H1 (cell line): Measurements from ENCODE around the gene DACT1. TPM values are rescaled to one million over a fixed set of nuclear protein-coding genes. Genes with fewer than 3 reads are reported as not detected.
A peak's percentile ranks its signal among the peaks of the same experiment; 100 is the strongest.

Experiments
- CTCF ChIA-PET: fragments of 300-600 bp; sonication (Branson Sonifier 250); formaldehyde crosslinking; loops from one replicate; lab custom pipeline; 2021; ENCODE audit not compliant: partially characterized antibody; lab: Charles Lee
- POLR2A ChIA-PET: fragments of 300-600 bp; sonication (Branson Sonifier 250); formaldehyde crosslinking; loops from one replicate; lab custom pipeline; 2021; ENCODE audit warnings: inconsistent platforms; ENCODE audit not compliant: partially characterized antibody; lab: Charles Lee
- DNase-seq, 2 experiments: peaks; one replicate each; pipeline versions ENCODE4 v3.0.0 to v3.0.0-alpha.2; 2010 to 2022; ENCODE audit warnings: low spot score in 2 of 2, low read depth in 1 of 2, mixed read lengths in 1 of 2
- FAIRE-seq: peaks from 2 replicates; lab custom pipeline; 2011; peaks lifted over from hg19 to GRCh38; lab: Jason Lieb, UNC
- H2AFZ ChIP-seq: 2 replicates; pipeline ENCODE4 v1.8.1; 2012; ENCODE audit warnings: low read length, inconsistent platforms
- H2AK5ac ChIP-seq: 2 replicates; pipeline ENCODE4 v1.6.1; 2013; ENCODE audit warnings: low read depth, low read length
- H2BK120ac ChIP-seq: replicated peaks from 2 replicates; pipeline ENCODE3; 2013; ENCODE audit warnings: low read depth, low read length, inconsistent platforms
- H2BK12ac ChIP-seq: 2 replicates; pipeline ENCODE4 v1.6.1; 2013; ENCODE audit warnings: low read depth, low read length
- H2BK15ac ChIP-seq: 2 replicates; pipeline ENCODE4 v1.6.1; 2013; ENCODE audit warnings: low read length
- H2BK20ac ChIP-seq: 2 replicates; pipeline ENCODE4 v1.6.1; 2013; ENCODE audit warnings: low read length
- H2BK5ac ChIP-seq: 2 replicates; pipeline ENCODE4 v1.6.1; 2013; ENCODE audit warnings: low read depth, low read length
- H3K14ac ChIP-seq: 2 replicates; pipeline ENCODE4 v1.6.1; 2013; ENCODE audit warnings: inconsistent platforms; ENCODE audit not compliant: insufficient read length
- H3K18ac ChIP-seq: 2 replicates; pipeline ENCODE4 v1.6.1; 2013; ENCODE audit warnings: low read length; ENCODE audit errors: extremely low read depth
- H3K23ac ChIP-seq: 2 replicates; pipeline ENCODE4 v1.6.1; 2013; ENCODE audit warnings: inconsistent platforms; ENCODE audit not compliant: insufficient read length
- H3K23me2 ChIP-seq: 2 replicates; pipeline ENCODE4 v1.6.1; 2013; ENCODE audit warnings: low read depth, low read length
- H3K27ac ChIP-seq: 2 replicates; pipeline ENCODE4 v1.6.1; 2011; ENCODE audit warnings: low read depth, low read length, inconsistent platforms
- H3K27me3 ChIP-seq, 4 experiments: replicated peaks in 1 of 4; 1 replicate in 1 of 4; 2 replicates in 3 of 4; pipeline versions ENCODE4 v1.6.1 to v1.8.1; 2011 to 2013; ENCODE audit warnings: low read length in 3 of 4, mild to moderate bottlenecking in 3 of 4, inconsistent platforms in 2 of 4, mixed read lengths in 2 of 4, moderate library complexity in 1 of 4; ENCODE audit not compliant: control insufficient read depth in 3 of 4, insufficient read depth in 3 of 4; ENCODE audit errors: extremely low read depth in 1 of 4
- H3K36me3 ChIP-seq, 4 experiments: 2 replicates each; pipeline versions ENCODE4 v1.6.1 to v1.8.1; 2011 to 2013; ENCODE audit warnings: mild to moderate bottlenecking in 4 of 4, low read length in 3 of 4, moderate library complexity in 2 of 4, control low read depth in 1 of 4, inconsistent platforms in 1 of 4; ENCODE audit not compliant: insufficient read depth in 4 of 4, control insufficient read depth in 2 of 4
- H3K4ac ChIP-seq: replicated peaks from 2 replicates; pipeline ENCODE3; 2013; ENCODE audit warnings: low read length, low read depth, mixed read lengths, inconsistent platforms; ENCODE audit not compliant: insufficient read length
- H3K4me1 ChIP-seq, 4 experiments: replicated peaks in 1 of 4; 1 replicate in 1 of 4; 2 replicates in 3 of 4; pipeline versions ENCODE4 v1.6.1 to v1.8.1; 2011 to 2013; ENCODE audit warnings: low read length in 3 of 4, inconsistent platforms in 2 of 4, mixed read lengths in 1 of 4; ENCODE audit not compliant: insufficient read depth in 4 of 4, control insufficient read depth in 3 of 4
- H3K4me2 ChIP-seq, 2 experiments: 2 replicates each; pipeline versions ENCODE4 v1.6.1 to v1.8.1; 2011 to 2013; ENCODE audit warnings: low read depth in 2 of 2, low read length in 2 of 2, control low read depth in 1 of 2, inconsistent platforms in 1 of 2, mild to moderate bottlenecking in 1 of 2; ENCODE audit not compliant: insufficient read depth in 1 of 2
- H3K4me3 ChIP-seq, 4 experiments: fragments of 200-600, 300-600 bp in 1 of 4; sonication (generic), shearing (Covaris generic), sonication (Bioruptor Twin) in 1 of 4; 2 replicates each; pipeline versions ENCODE4 v1.5.1 to v1.8.1; 2011 to 2016; ENCODE audit warnings: low read length in 4 of 4, low read depth in 3 of 4, control low read depth in 2 of 4, inconsistent platforms in 2 of 4, mild to moderate bottlenecking in 2 of 4, mixed read lengths in 1 of 4, moderate library complexity in 1 of 4; ENCODE audit not compliant: insufficient read depth in 2 of 4; ENCODE audit errors: extremely low read depth in 1 of 4
- H3K56ac ChIP-seq: replicated peaks from 2 replicates; pipeline ENCODE3; 2013; ENCODE audit warnings: low read depth, mild to moderate bottlenecking, mixed read lengths, low read length, inconsistent platforms; ENCODE audit not compliant: insufficient read length
- H3K79me1 ChIP-seq: 2 replicates; pipeline ENCODE4 v1.6.1; 2013; ENCODE audit warnings: low read depth, low read length, control low read depth
- H3K79me2 ChIP-seq, 2 experiments: 2 replicates each; pipeline versions ENCODE4 v1.6.1 to v1.8.1; 2012 to 2013; ENCODE audit warnings: low read length in 2 of 2, mild to moderate bottlenecking in 2 of 2, inconsistent platforms in 1 of 2; ENCODE audit not compliant: insufficient read depth in 2 of 2, control insufficient read depth in 1 of 2
- H3K9ac ChIP-seq, 4 experiments: replicated peaks in 1 of 4; 1 replicate in 1 of 4; 2 replicates in 3 of 4; pipeline versions ENCODE4 v1.6.1 to v1.8.1; 2011 to 2013; ENCODE audit warnings: low read depth in 3 of 4, low read length in 3 of 4, control low read depth in 2 of 4, mild to moderate bottlenecking in 2 of 4, moderate library complexity in 2 of 4, inconsistent platforms in 1 of 4; ENCODE audit errors: extremely low read depth in 1 of 4
- H3K9me3 ChIP-seq, 2 experiments: 2 replicates each; pipeline versions ENCODE4 v1.6.1 to v1.8.1; 2012 to 2013; ENCODE audit warnings: mild to moderate bottlenecking in 2 of 2, moderate library complexity in 2 of 2, control low read depth in 1 of 2, inconsistent platforms in 1 of 2, low read depth in 1 of 2, low read length in 1 of 2, mixed read lengths in 1 of 2; ENCODE audit not compliant: insufficient read depth in 2 of 2
- H4K20me1 ChIP-seq, 2 experiments: replicated peaks in 1 of 2; 2 replicates each; pipeline versions ENCODE3 to v1.8.1; 2011 to 2013; ENCODE audit warnings: inconsistent platforms in 2 of 2, low read length in 2 of 2, mild to moderate bottlenecking in 1 of 2; ENCODE audit not compliant: insufficient read depth in 2 of 2, control insufficient read depth in 1 of 2
- H4K5ac ChIP-seq: 2 replicates; pipeline ENCODE4 v1.6.1; 2013; ENCODE audit warnings: low read length, low read depth, mixed read lengths, inconsistent platforms; ENCODE audit not compliant: insufficient read length
- H4K8ac ChIP-seq: 2 replicates; pipeline ENCODE4 v1.8.0; 2013; ENCODE audit warnings: mild to moderate bottlenecking, moderate library complexity, low read length, inconsistent platforms; ENCODE audit not compliant: insufficient read depth; ENCODE audit errors: extremely low read depth
- H4K91ac ChIP-seq: replicated peaks from 2 replicates; pipeline ENCODE3; 2013; ENCODE audit warnings: low read length, mixed read lengths, inconsistent platforms; ENCODE audit not compliant: insufficient read length
- EGR1 ChIP-seq: IDR thresholded peaks from 2 replicates; pipeline ENCODE4 v1.6.1; 2011; ENCODE audit warnings: low read depth, low read length, borderline replicate concordance
- KDM5A ChIP-seq: fragments of 200-600 bp; IDR thresholded peaks from 2 replicates; pipeline ENCODE4 v1.7.1; 2012; ENCODE audit warnings: mild to moderate bottlenecking, low read length, inconsistent platforms, mixed read lengths
- POLR2A ChIP-seq, 2 experiments: IDR thresholded peaks; 1 replicate in 1 of 2; 2 replicates in 1 of 2; pipeline ENCODE4 v1.6.1; 2011; ENCODE audit warnings: low read depth in 2 of 2, low read length in 2 of 2, mild to moderate bottlenecking in 2 of 2; ENCODE audit errors: control extremely low read depth in 1 of 2
- WGBS, 2 experiments: shearing (Covaris generic) in 1 of 2; methylation state at CpG; one replicate each; pipeline versions ENCODE4 v1.1.6 to v1.1.7; 2013 to 2015; ENCODE audit warnings: low lambda C conversion rate in 2 of 2, mixed read lengths in 2 of 2, inconsistent platforms in 1 of 2, low coverage in 1 of 2, missing lambda C conversion rate in 1 of 2; ENCODE audit not compliant: insufficient replicate concordance in 2 of 2, insufficient coverage in 1 of 2, insufficient read length in 1 of 2; ENCODE audit errors: extremely low coverage in 1 of 2, missing lambda C conversion rate in 1 of 2; 5-methylcytosine and 5-hydroxymethylcytosine counted together
- polyA plus RNA-seq, 7 experiments: library from polyadenylated mRNA; depleted of rRNA in 3 of 7; stranded (reverse) in 5 of 7; unstranded in 2 of 7; fragments of >200 nt in 5 of 7; fragments of 200-250 nt in 2 of 7; gene quantifications; 1 replicate in 5 of 7; 2 replicates in 1 of 7; 4 replicates in 1 of 7; pipeline versions ENCODE4 v1.2.1 to v1.2.3, GENCODE V29; 2011 to 2013; ENCODE audit warnings: missing spikeins in 2 of 7, mixed read lengths in 2 of 7
- total RNA-seq: library from RNA; stranded (reverse); fragmentation: NEBNext Ultra II Directional; extraction: Animal tissue kit (Norgen Biotek cat#: 25700); gene quantifications from 2 replicates; pipeline ENCODE4 v1.2.1, GENCODE V29; 2021

The DACT1 gene
- total and polyA plus RNA-seq, 2 of the 8 experiments (the other 6 are each of a cell fraction or from before 2014, with no cell fraction given) = 3.2 to 29.8 TPM

DNA sequence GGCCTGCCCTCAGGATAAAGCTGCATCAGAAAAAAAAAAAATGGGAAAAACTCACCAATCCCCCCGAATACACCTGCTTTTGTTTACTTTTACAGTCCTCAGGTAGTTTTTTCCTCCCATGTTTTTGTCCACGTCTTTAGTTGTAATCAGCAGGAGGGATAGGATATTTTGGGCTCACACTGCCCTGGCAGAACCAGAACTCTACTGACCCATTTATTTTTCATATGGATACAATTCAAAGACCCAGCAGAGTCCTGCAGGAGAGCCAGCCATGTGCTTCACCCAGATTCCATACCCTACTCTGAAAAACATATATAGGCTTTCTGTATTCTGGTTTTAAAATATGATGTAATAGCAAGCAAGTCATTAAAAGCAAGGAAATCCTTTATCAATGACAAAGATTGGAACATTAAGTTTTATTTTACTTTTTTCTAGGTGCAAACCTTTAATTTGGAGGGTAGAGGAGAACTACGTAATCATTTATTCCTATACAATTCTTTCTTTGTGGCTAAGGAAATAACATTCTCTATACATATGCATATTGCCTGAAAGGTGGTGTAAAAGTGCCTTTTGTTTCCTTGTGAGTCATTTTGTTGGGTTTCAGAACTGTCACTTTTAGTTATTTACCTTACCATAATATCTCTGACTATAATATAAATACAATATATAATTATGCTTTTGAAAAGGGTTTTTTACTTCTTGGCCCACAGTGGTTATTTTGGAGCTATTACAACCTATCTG is 19.1 kb downstream of the DACT1 start:
- H3K27me3 ChIP-seq = no peaks in the 10 kb centered on the region
- no peak overlapping the region for H4K8ac ChIP-seq
- H3K23me2 ChIP-seq = no peaks in the 10 kb centered on the region
- FAIRE-seq (no peak), DNase-seq (no peak)
- no peak overlapping the region for H4K91ac ChIP-seq
- no peaks in the 10 kb centered on the region for H3K79me1 ChIP-seq
- H3K56ac ChIP-seq = no peak overlapping the region
- H4K20me1 ChIP-seq = no peaks in the 10 kb centered on the region
- H2BK12ac ChIP-seq = no peak overlapping the region
- no peak overlapping the region for H3K27ac ChIP-seq
- no peaks in the 10 kb centered on the region for H3K9me3 ChIP-seq
- H2BK20ac ChIP-seq = no peak overlapping the region
- peak overlapping the region in 1 of 4 experiments; percentile 3; a peak in 1 of 8 replicates for H3K4me3 ChIP-seq
- 53% methylated on average over 3 of the region's 3 CpGs; no CpG with 5 or more reads in 1 of the 2 experiments for WGBS, 2 experiments
- H4K5ac ChIP-seq = no peak overlapping the region
- no peak overlapping the region for H3K4ac ChIP-seq
- no peak overlapping the region for H3K9ac ChIP-seq
- TF ChIP-seq EGR1 (no peak), POLR2A (IDR thresholded peaks at IDR 0.05; ENCODE audit: control extremely low read depth in 1 of 2, low read depth in 2 of 2, low read length in 2 of 2) (no peak), KDM5A (no peak)
- H3K4me2 ChIP-seq = no peak overlapping the region
- H3K18ac ChIP-seq = no peak overlapping the region
- no peaks in the 10 kb centered on the region for H3K36me3 ChIP-seq
- H2AFZ ChIP-seq = 0 out of 2 replicates have a peak overlapping the region, but pooled peaks have one; percentile 9
- ChIA-PET POLR2A (no interaction called here), CTCF (interaction anchor here (1.0 to 5.7 kb wide), 2 partner anchors 16 to 369 kb away, joined by 3 to 34 read pairs; no protein-coding TSS in a partner anchor)
- no peak overlapping the region for H2BK5ac ChIP-seq
- H3K14ac ChIP-seq = no peak overlapping the region
- H3K4me1 ChIP-seq = peaks cover 0 to 4% (median 0%) of the 10 kb centered on the region in 4 experiments; a peak in 3 of 7 replicates
- no peaks in the 10 kb centered on the region for H3K79me2 ChIP-seq
- H2AK5ac ChIP-seq = no peak overlapping the region
- no peak overlapping the region for H3K23ac ChIP-seq
- no peak overlapping the region for H2BK120ac ChIP-seq
- no peak overlapping the region for H2BK15ac ChIP-seq
